ENCODE results near the gene RSPH1.

RSPH1 gene

DNA sequence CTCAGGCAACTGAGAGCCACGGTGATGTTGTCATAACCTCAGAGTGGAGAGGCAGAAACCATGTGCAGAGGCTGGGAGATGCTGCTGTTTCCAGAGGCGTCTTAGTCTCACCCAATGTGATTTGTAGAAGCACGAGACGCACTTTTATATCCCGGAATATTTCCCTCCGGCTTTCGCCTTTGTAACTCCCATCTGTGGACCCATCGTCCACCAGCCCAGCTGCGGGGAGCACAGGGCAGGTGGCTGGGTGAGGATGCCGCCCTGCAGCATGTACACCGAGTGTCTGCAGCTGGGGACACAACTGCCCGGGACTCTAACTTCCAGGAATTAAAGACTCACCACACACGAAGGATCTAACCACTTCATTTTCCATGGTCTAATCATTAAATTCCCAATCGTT is 48.8 kb downstream of the RSPH1 start:
- DNase-seq (ENCODE audit: low spot score): no peak

DNA sequence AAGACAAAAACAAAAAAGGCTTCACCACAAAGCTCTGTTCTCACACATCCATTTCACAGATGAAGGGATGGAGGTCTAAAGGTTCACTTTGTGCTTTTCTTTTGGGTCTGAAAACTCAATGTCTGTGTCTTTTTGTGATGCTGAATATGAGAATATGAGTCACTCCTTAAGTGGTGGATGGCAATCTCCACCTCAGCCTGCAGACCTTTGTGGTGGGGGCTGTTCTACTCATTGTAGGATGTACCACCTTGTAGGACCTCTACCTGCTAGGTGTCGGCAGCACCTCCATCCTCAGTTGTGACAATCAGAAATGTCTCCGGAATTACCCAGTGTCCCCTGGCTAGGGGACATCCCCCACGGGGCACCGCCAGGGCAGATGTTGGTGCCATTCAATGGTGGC is 49.5 kb downstream of the RSPH1 start:
- no peak for DNase-seq (ENCODE audit: low spot score)

DNA sequence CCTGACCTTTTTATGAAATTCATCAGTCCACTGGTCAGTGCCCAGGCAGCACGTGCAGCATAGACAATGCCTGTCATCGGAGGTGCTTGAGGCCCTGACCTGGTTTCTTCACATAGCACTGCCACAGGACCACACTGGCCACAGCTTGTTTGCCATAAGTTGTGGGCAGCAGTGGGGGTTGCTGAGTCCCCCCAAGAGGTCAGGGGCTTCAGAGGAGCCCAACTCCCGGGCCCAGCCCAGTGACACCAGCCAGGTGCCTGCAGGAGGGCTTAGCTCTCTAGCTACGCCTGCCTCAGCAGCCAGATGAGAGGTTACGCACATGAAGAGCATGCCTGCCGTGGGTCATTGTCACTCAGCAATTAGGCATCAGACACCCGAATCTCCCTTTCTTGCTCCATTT is 50.7 kb downstream of the RSPH1 start:
- no peak for DNase-seq (ENCODE audit: low spot score)

DNA sequence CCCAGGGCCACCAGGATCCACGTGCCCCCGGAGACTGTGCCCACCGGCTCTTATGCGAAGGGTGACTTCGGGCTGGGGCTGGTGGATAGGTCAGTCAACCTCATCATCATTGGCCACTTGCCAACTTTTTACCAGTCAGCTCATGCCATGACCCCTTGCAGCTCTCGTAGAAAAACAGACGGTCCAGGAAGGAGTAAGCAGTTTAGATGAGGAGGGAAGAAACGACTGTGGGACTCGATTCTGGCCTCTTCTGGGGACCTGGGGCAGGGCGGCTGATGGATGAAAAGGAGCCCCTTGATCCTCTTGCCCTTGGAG is 51.3 kb downstream of the RSPH1 start:
- no peak for DNase-seq (ENCODE audit: low spot score)

DNA sequence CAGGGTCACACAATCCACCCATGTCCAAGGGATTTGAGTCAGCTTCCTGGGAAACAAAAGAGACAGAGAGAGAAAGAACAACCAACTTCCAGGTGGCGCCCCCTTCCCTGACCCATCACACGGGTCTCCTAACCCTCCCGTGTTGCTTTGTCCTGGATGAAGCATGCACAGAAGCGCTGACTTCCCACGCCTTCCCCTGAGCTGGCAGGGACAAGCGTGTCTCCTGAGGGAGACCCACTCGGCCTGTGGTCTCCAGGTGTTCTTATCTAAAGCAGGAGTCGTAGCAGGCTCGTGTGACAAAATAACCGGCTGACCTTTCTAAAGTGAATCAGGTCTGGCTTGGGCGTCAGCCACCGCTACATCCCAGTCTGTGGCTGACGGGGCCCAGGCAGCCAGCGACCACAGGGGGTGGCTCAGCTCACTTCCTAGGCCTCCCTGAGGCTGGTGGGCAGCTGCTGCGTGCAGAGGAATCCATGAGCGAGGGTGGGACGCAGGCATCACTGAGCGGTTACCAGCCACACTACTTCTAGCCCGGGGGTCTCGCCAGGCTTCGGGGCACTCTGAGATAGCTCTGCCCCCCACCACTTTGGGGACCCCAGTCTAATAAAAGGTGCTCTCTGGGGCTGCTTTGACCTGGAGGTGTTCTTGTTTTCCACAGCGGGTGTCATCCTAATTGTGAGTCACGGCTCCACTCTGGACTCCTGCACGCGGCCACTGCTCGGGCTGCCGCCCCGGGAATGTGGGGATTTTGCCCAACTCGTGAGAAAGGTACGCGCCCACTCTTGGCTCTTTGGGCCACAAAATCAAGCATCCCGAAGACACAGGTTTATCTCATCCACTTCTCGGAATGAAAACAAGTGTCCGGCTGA is 51.9 kb downstream of the RSPH1 start:
- DNase-seq (ENCODE audit: low spot score): no peak

GRCh38 chr21:42443181-42443785 is 52.7 kb downstream of the RSPH1 start:
- no peak for DNase-seq (ENCODE audit: low spot score)

DNA sequence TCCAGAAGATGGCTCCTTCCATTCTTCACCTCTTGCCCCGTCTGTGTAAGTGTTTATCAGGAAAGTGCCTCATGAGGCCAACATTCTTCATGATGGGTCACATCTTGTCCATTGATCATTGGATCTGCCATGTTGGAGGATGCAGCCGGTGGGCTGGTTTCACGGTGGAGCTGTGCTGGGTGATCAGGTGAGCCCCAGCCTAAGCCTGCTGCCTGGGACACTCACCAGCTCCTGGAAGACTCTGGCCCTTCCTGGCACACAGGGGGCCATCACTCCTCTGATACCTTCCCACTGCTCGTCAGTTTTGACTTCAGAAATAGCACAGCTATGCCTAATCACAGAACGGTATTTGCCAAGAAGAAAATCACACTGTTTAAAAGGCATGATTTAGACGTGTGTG is 54.1 kb downstream of the RSPH1 start:
- no peak for DNase-seq (ENCODE audit: low spot score)

GRCh38 chr21:42440187-42440792 is 55.7 kb downstream of the RSPH1 start:
- no peak for DNase-seq (ENCODE audit: low spot score)

GRCh38 chr21:42439284-42440186 is 56.5 kb downstream of the RSPH1 start:
- DNase-seq (ENCODE audit: low spot score): no peak

- no peak for DNase-seq (ENCODE audit: low spot score)
Observed at GRCh38 chr21:42438316-42439205, 57.5 kb downstream of the RSPH1 start.

DNA sequence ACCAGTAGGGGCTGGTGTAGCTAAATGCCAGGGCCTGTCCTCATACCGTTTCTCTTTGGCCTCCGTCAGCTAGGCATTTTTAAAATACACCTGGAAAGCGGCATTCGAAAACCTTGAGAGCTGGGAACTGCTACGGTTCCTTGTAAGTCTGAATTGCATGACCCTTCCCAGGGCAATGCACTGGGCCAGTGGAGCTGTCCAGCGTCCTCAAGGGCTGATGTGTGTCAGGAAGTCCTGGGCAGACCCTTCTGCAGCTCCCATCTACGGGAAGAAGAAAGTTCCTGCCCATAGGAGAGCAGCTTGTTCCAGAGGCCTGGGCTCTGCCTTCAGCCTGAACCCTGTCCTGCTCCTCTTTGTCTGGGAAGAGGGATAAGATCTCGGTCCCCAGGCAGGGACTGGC is 58.2 kb downstream of the RSPH1 start:
- DNase-seq (ENCODE audit: low spot score): no peak

GRCh38 chr21:42436914-42437313 is 59.1 kb downstream of the RSPH1 start:
- DNase-seq (ENCODE audit: low spot score): no peak

GRCh38 chr21:42435833-42436232 is 60.2 kb downstream of the RSPH1 start:
- no peak for DNase-seq (ENCODE audit: low spot score)

DNA sequence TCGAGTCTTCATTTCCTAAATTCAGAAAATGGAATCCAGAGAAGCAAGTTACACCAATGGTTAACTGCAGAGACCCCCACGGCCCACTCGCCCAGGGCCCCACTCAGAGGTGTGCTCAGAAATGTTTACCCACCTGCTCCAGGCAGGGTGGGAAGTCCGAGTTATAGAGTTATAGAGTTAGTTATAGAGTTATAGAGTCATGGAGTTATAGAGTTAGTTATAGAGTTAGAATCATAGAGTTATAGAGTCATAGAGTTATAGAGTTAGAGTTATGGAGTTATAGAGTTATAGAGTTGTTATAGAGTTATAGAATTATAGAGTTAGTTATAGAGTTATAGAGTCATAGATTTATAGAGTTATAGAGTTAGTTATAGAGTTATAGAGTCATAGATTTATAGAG is 60.6 kb downstream of the RSPH1 start:
- DNase-seq (ENCODE audit: low spot score): no peak

DNA sequence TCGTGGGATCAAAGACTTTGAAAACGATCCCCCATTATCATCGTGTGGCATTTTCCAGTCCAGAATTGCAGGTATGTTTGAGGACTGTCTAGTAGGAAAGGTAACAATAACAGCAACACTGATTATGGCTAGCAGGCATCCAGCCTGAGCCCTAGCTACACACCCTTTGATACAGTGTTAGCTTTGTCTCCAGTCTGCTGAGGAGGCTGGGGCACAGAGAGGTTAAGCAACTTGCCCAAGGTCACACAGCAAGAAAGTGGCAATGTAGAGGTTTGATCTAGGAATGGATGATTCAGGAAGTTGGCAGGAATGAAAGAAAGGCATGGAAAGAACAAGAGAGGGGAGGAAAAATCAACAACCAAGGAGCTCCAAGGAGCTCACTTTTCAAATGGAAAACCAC is 61.1 kb downstream of the RSPH1 start:
- DNase-seq (ENCODE audit: low spot score): no peak

- DNase-seq (ENCODE audit: low spot score): peak; percentile 34
Observed at GRCh38 chr21:42433946-42434551, 62.0 kb downstream of the RSPH1 start.

DNA sequence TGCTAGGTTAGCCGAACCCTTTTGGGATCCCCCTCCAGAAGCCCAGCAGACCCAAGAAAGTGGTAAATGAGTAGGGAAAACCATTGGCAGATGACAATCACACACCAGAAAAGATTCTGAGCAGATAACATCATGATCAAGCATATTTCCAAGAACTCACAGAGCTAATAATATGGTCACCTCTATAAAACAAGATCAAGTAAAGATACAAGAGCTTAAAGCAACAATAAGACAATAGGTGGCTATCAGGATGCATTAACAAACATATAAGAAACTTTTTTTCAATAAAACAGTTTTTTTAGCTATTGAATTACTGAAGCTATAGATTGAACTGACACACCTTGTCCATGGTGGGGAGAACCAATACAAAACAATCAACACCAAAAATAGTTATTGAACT is 63.3 kb downstream of the RSPH1 start:
- no peak for DNase-seq (ENCODE audit: low spot score)

- no peak for DNase-seq (ENCODE audit: low spot score)
Observed at GRCh38 chr21:42431196-42431595, 64.8 kb downstream of the RSPH1 start.

- no peak for DNase-seq (ENCODE audit: low spot score)
Observed at GRCh38 chr21:42430521-42430920, 65.5 kb downstream of the RSPH1 start.

GRCh38 chr21:42429856-42430255 is 66.2 kb downstream of the RSPH1 start:
- no peak for DNase-seq (ENCODE audit: low spot score)

GRCh38 chr21:42429021-42429420 is 67.0 kb downstream of the RSPH1 start:
- no peak for DNase-seq (ENCODE audit: low spot score)
